EH (cell line): ENCODE measurements around the gene EXD3.
"Not testable (repeated sequence)": the region's sequence is repeated elsewhere in the genome, so short reads cannot be mapped to it uniquely, and the experiment has no call there.

Experiments used
- DNase-seq: peaks from one replicate; pipeline ENCODE4 v3.0.0-alpha.2; 2015; ENCODE audit warnings: low read depth

The EXD3 gene

GRCh38 chr9:137422604-137423513, at the start of gene EXD3, which contains the start of gene NOXA1:
TSS of gene EXD3 (minus strand) at chr9:137423162. CDS start at chr9:137395357, 27,805 bp downstream.
TSS of gene NOXA1 (plus strand) at chr9:137423393. CDS start at chr9:137423530, 137 bp downstream.
- peak; percentile 89 for DNase-seq

GRCh38 chr9:137470785-137471184, 47.8 kb upstream of the EXD3 start:
- no peak for DNase-seq

GRCh38 chr9:137467896-137468295, 44.9 kb upstream of the EXD3 start:
- no peak for DNase-seq

- no peak for DNase-seq
These were observed 44.2 kb upstream of the EXD3 start for GRCh38 chr9:137467161-137467581.

GRCh38 chr9:137466389-137467085, 43.6 kb upstream of the EXD3 start:
- DNase-seq, result not testable (repeated sequence)

GRCh38 chr9:137465720-137466388, 42.9 kb upstream of the EXD3 start:
- no peak for DNase-seq

GRCh38 chr9:137465000-137465719, 42.2 kb upstream of the EXD3 start:
- no peak for DNase-seq

GRCh38 chr9:137464291-137464999, 41.5 kb upstream of the EXD3 start:
- DNase-seq, result no peak

- DNase-seq, result no peak
These were observed 40.9 kb upstream of the EXD3 start for GRCh38 chr9:137463931-137464290.

GRCh38 chr9:137462986-137463930, 40.3 kb upstream of the EXD3 start:
- no peak for DNase-seq

- DNase-seq, result no peak
These were observed 39.5 kb upstream of the EXD3 start for GRCh38 chr9:137462396-137462985.

- DNase-seq, result no peak
These were observed 38.9 kb upstream of the EXD3 start for GRCh38 chr9:137461663-137462395.

- no peak for DNase-seq
These were observed 38.3 kb upstream of the EXD3 start for GRCh38 chr9:137461316-137461662.

- DNase-seq, result no peak
These were observed 37.7 kb upstream of the EXD3 start for GRCh38 chr9:137460363-137461315.

GRCh38 chr9:137459601-137460362, 36.8 kb upstream of the EXD3 start:
- no peak for DNase-seq

GRCh38 chr9:137459152-137459600, 36.2 kb upstream of the EXD3 start, which contains the start of gene NSMF:
TSS of gene NSMF (minus strand) at chr9:137459334. CDS start at chr9:137459102, 232 bp downstream.
- DNase-seq, result peak; percentile 91
